AG08396 (cell line): ENCODE results near the gene SHC4.
"Not testable (repeated sequence)": the region's sequence is repeated elsewhere in the genome, so short reads cannot be mapped to it uniquely, and the experiment has no call there.

Experiments
- DNase-seq: peaks from one replicate; pipeline ENCODE4 v3.0.0; 2012; ENCODE audit warnings: low spot score, mixed read lengths

Gene SHC4

DNA sequence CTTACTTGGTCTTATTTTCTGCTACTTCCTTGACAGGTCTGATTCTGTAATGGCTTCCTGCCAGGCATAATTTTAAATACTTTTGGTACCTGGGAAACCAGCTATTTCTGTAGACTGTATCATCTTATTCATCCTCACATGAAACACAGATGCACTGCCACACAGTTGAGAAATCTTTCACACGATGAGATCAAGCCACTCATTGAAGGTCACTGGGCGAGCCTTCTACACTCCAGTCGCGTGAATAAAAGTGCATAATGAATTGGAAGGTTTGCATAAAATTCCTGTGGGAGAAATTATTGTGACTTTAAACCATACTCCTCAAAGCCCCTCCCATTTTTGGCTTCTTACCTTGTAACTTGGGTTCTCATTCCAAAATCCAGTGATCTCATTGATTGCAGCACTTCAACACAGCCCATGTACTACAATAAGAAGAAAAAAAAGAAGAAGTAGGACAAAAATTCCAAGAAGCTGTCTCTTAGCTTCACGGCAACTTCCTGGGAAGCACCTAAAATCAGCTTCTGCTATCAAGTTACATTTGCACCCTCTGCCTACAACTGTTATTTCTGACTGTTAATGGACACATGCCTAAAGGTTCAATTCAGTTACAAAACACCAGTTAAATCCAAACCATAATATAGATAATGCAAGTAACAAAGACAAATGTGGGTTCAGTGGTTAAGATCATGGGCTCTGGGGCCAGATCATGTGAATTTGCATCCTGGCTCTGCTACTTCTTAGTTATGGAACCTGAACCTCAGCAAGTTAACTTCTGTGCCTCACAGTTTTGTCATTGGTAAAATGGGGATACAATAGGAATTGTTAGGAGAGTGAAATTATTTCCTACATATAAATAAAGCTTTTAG is 39.0 kb downstream of the SHC4 start:
- DNase-seq: no peak

DNA sequence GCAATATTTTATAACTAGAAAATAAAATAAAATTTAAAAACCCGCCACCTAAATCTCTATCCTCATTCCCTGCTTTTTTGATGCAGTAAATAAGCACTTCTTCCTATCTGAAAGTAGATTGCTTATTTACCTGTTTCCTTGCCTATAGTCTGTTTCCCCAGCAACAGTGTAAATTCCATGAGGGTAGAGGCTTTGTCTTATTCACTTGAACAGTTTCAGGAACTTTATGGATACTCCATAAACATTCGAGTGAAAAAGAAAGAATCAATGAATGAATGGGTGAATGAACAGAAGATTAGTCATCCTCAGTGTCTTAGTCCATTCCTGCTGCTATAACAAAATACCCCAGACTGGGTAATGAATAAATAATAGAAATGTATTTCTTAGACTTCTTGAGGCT is 41.7 kb downstream of the SHC4 start:
- DNase-seq: no peak

GRCh38 chr15:48916721-48917120 is 47.0 kb downstream of the SHC4 start:
- no peak for DNase-seq

GRCh38 chr15:48915861-48916260 is 47.9 kb downstream of the SHC4 start:
- no peak for DNase-seq

- DNase-seq: no peak
Observed at GRCh38 chr15:48914717-48915116, 49.0 kb downstream of the SHC4 start.

DNA sequence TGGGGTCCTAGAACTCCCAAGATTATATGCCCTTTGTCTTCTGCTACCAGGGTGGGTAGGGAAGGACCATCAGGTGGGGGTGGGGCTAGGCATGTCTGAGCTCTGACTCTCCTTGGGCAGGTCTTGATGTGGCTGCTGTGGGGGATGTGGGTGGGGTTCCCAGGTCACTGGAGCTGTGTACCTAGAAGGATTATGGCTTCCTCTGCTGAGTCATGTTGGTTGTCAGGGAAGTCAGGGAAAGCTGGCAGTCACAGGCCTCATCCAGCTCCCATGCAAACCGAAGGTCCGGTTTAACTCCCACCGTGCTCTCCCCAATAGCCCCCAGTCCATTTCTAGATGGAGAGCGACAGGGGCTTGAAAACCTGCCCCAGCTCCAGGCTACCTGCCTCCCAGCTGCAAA is 50.6 kb downstream of the SHC4 start:
- DNase-seq: no peak

GRCh38 chr15:48910554-48910953 is 53.2 kb downstream of the SHC4 start:
- not testable (repeated sequence) for DNase-seq

- DNase-seq: not testable (repeated sequence)
Observed at GRCh38 chr15:48909313-48909712, 54.4 kb downstream of the SHC4 start.

GRCh38 chr15:48905847-48906246 is 57.9 kb downstream of the SHC4 start:
- DNase-seq: no peak

GRCh38 chr15:48905216-48905615 is 58.5 kb downstream of the SHC4 start:
- DNase-seq: no peak

GRCh38 chr15:48904758-48905157 is 59.0 kb downstream of the SHC4 start:
- DNase-seq: no peak

- DNase-seq: no peak
Observed at GRCh38 chr15:48899793-48900192, 63.9 kb downstream of the SHC4 start.

GRCh38 chr15:48898446-48898845 is 65.3 kb downstream of the SHC4 start:
- DNase-seq: no peak

GRCh38 chr15:48898032-48898431 is 65.7 kb downstream of the SHC4 start:
- no peak for DNase-seq

DNA sequence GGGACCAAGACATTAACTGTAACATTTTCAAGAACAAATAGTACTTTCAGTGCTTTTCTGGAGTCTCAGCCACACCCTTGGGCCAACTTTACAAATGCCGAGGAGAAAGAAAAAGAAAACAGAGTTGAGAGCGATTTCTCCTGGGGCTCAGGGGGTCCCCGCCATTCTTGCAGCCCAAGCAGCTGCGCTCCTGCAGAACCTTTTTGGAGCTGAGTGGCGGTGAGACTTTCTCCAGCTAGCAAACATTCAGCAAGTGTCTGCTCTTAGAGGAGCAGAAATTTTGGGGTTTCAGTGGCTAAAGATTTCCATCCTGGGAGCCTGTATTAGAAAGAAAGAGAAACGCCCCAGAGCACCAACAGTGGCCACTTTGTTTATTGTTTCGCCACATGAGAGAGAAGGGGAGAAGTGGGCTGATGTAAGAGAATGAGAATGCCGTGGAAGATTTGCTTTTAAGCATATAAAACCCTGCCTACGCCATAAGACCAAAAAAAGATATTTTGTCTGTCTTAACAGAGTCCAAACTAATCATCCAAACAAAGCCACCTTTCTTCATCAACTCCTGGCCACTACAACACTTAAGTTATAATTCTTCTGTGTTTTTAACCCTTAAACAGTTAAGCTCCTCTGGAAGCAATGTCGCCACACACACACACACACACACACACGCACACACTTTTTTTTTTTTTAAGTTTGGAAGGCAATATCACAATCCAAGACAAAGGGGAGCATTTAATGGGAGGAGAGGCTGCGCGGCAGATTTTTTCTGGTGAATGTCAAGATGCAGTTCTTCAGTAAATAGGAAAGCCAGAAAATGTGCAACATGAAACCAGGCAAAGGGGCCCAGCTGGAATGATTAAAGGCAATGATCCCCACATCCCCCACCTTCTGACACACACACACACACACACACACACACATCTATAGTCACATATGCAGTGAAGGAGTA is 66.6 kb downstream of the SHC4 start:
- peak; percentile 53 for DNase-seq

- DNase-seq: no peak
Observed at GRCh38 chr15:48893311-48893710, 70.4 kb downstream of the SHC4 start.

- DNase-seq: no peak
Observed at GRCh38 chr15:48891232-48891765, 72.4 kb downstream of the SHC4 start.

- no peak for DNase-seq
Observed at GRCh38 chr15:48890375-48890972, 73.2 kb downstream of the SHC4 start.

DNA sequence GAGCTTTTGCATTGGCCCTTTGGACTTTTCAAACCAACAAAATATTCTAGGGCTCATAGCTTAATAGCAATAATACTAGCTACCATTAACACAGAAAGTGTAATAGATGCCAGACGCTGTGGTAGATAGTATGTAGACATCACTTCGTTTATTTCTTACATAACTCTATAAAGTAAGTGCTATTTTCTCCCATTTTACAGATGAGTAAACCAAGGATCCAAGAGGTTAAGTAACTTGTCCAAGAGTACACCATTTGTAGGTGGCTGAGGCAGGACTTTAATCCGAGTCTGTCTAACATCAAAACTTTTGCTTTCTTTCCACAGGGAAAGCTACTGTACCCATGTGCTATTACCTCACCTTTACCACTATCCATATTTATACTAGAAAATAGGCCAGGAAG is 73.8 kb downstream of the SHC4 start:
- DNase-seq: no peak

DNA sequence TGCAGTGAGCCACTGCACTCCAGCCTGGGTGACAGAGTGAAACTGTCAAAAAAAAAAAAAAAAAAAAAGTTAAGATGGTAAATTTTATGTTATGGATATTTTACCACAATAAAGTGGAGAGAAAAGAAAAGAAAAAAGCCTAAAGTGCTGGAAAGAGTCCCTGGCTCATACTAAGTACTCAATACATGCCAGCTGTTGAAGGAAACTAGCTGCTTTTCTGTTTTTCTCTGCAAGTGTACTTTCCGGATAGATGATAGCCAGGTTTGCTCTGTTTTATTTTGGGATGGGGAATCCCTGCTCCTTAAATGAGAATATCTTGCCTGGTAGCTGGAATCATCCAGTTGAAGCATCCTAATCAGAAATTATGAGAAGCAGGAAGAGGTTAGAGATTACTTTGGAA is 74.9 kb downstream of the SHC4 start:
- no peak for DNase-seq

GRCh38 chr15:48888191-48888590 is 75.5 kb downstream of the SHC4 start:
- DNase-seq: no peak

GRCh38 chr15:48887144-48887543 is 76.6 kb downstream of the SHC4 start:
- DNase-seq: no peak
